Measurements from ENCODE around the gene WIPF3.

The WIPF3 gene

DNA sequence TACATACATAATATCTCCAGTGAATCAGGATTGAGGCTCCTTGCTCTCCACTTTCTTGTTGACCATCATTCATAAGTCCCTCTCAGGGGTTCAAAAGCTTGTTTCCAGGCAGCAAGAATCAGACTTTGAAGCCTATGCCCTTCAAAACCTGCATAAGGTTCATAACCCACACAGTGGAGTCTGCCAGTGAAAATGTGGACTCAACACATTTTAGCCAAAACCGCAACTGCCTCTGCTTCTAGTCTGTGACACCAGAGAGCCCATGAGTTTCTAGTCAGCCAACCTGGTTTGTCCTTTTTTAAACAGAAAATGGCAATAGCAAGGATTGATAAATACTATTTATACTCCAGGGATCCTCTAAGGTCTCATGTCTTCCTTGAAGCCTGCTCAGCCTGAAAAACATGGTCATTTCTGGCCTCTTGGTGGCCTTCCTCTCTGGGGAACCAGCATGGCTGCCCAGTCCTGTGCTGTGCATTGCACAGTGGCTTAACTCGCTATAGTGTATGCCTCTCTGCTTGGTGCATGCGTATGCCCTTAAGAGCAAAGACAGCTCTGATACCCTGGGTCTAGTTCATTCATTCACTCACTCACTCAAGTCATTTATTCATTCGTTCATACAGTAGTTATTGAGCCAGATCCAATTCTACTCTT, 67.5 kb downstream of the WIPF3 start:
- no peaks in the 10 kb centered on the region for H3K9me3 Mint-ChIP-seq (ENCODE audit: low read depth)
- H3K27me3 Mint-ChIP-seq, result peaks cover 2% of the 10 kb centered on the region
- peaks cover 2% of the 10 kb centered on the region for H3K4me1 Mint-ChIP-seq (ENCODE audit: low read depth)
- H3K36me3 Mint-ChIP-seq, result no peaks in the 10 kb centered on the region
- H3K4me3 Mint-ChIP-seq, result no peak overlapping the region
- H3K27ac Mint-ChIP-seq, result no peak overlapping the region

DNA sequence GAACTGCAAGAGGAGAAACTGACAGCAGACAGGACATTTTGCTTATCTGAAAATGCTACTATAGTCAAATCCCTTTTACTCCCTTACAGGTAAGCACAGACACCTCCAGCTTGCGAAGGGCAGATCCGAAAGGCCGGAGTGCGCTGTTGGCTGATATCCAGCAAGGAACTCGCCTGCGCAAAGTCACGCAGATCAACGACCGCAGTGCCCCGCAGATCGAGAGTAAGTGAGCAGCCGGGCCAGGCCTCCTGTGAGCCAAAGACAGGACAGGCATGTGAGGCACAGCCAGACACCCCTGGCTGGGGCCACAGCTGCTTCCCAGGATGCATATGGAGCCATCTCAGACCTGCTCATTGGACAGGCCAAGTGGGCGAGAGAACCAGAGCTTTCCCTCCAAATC, 69.4 kb downstream of the WIPF3 start:
- H3K27me3 Mint-ChIP-seq, result peaks cover 2% of the 10 kb centered on the region
- H3K4me3 Mint-ChIP-seq, result no peak overlapping the region
- peaks cover 2% of the 10 kb centered on the region for H3K4me1 Mint-ChIP-seq (ENCODE audit: low read depth)
- no peak overlapping the region for H3K27ac Mint-ChIP-seq
- no peaks in the 10 kb centered on the region for H3K36me3 Mint-ChIP-seq
- H3K9me3 Mint-ChIP-seq (ENCODE audit: low read depth), result no peaks in the 10 kb centered on the region

DNA sequence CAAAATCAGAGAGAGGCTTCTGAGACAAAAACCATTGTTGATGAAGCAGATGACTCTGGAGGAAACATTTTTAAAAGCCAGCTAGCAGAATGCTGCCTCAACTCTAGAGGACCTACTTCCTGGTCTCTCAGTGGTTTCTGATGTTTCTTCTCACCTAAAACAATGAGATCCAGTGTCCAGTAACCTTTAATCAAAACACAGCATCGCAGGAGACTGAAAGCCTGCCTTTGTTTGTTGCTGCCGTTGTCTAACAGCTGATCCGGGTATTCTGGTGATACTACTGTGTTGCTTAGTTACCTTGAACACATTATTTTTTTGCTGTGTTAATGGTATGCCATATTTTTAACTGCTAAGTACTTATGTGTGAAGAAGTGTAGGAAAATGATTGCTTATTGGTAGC, 70.9 kb downstream of the WIPF3 start:
- Mint-ChIP-seq H3K27ac (no peak overlapping the region), H3K36me3 (no peaks in the 10 kb centered on the region), H3K4me3 (no peak overlapping the region), H3K27me3 (peaks cover 1% of the 10 kb centered on the region), H3K4me1 (ENCODE audit: low read depth) (peaks cover 5% of the 10 kb centered on the region), H3K9me3 (ENCODE audit: low read depth) (no peaks in the 10 kb centered on the region)

DNA sequence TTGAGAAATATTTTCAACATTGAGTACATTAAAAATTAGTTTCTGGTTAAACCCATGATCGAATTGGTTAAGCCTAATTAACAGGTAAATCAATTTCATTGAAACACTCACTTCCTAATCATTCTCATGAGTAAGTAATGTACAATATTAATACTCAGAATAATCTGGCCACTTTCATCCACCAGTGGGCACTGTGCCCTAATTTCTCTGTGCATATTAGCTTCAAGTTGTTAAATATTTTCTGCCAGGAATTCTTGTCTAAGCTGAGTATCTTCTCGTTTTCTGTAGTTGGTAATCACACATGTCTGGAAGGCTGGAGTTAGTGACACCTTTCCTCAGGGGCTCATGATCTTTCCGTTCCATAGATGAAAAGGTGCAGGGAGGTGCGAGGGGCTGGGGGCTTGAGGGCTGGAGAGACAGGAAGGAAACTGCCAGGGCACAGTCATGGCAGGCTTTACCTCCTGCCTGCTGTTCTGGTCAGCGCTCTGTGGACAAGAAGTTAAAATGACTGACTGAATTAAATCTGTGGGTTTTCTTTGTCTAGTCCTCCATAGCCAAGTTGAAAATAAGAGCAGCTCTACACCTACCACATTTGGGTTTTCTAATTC, 71.9 kb downstream of the WIPF3 start:
- H3K27me3 Mint-ChIP-seq, result peaks cover 1% of the 10 kb centered on the region
- H3K36me3 Mint-ChIP-seq, result no peaks in the 10 kb centered on the region
- no peak overlapping the region for H3K27ac Mint-ChIP-seq
- peaks cover 15% of the 10 kb centered on the region for H3K4me1 Mint-ChIP-seq (ENCODE audit: low read depth)
- no peaks in the 10 kb centered on the region for H3K9me3 Mint-ChIP-seq (ENCODE audit: low read depth)
- H3K4me3 Mint-ChIP-seq, result no peak overlapping the region

DNA sequence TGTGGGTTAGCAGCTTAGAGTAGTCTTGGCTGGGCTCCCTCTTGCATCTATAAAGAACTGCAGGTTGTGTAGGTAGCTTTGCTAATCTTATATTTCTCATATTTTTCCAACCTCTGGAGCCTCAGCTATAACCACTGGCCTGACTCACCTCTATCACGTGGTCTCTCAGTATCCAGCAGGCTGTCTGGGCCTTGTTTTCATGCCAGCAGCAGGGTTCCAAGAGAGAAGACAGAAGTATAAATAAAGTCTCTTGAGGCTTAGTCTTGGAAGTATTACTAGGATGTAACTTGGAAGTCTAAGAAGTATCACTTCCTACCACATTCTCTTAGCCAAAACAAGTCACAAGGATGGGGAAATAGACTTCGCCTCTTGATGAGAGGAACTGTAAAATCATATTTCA, 73.3 kb downstream of the WIPF3 start:
- no peak overlapping the region for H3K4me3 Mint-ChIP-seq
- no peak overlapping the region for H3K27ac Mint-ChIP-seq
- peaks cover 18% of the 10 kb centered on the region for H3K4me1 Mint-ChIP-seq (ENCODE audit: low read depth)
- H3K27me3 Mint-ChIP-seq, result peaks cover 3% of the 10 kb centered on the region
- H3K36me3 Mint-ChIP-seq, result no peaks in the 10 kb centered on the region
- H3K9me3 Mint-ChIP-seq (ENCODE audit: low read depth), result no peaks in the 10 kb centered on the region

DNA sequence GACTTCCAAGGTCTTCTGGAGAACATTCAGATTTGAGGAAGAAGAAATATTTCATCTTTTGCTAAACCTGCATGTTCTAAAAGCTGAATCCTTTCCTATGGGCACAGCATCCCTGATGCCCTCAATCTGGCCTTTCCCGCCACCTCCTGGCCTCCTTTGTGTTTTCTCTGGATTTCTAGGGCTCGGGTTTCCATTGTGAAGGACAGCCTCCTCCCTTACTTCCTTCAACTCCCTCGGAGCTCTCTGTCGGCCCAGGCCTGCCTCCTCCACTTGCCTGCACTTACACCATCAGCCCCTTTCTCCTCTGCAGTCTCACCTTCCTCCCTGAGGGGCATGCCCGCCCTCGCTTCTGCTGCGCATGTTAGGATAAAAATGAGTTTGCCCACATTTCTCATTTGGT, 75.4 kb downstream of the WIPF3 start:
- H3K27ac Mint-ChIP-seq, result no peak overlapping the region
- no peaks in the 10 kb centered on the region for H3K9me3 Mint-ChIP-seq (ENCODE audit: low read depth)
- no peak overlapping the region for H3K4me3 Mint-ChIP-seq
- H3K4me1 Mint-ChIP-seq (ENCODE audit: low read depth), result peaks cover 18% of the 10 kb centered on the region
- H3K27me3 Mint-ChIP-seq, result peaks cover 4% of the 10 kb centered on the region
- no peaks in the 10 kb centered on the region for H3K36me3 Mint-ChIP-seq

DNA sequence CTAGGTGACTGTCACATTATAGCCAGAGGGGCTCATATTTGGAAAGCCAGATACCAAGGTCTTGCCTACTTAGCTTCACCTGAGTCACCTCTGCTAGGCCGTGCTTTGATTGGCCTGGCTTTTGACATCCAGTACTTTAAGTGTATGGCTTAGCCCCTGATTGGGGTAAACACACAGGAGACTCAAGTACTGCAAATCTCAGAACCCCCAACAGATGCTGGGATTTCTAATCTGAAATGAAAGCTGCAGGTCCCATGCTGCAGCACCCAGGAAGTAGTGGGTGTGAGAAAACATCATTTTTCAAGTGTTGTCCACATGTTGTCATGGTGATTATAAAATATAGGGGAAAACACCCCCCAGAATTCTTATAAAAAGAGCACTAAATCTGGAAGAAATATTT, 76.2 kb downstream of the WIPF3 start:
- H3K36me3 Mint-ChIP-seq, result no peaks in the 10 kb centered on the region
- peaks cover 18% of the 10 kb centered on the region for H3K4me1 Mint-ChIP-seq (ENCODE audit: low read depth)
- H3K27ac Mint-ChIP-seq, result no peak overlapping the region
- peak overlapping the region; percentile 60 for H3K4me3 Mint-ChIP-seq
- peaks cover 4% of the 10 kb centered on the region for H3K27me3 Mint-ChIP-seq
- H3K9me3 Mint-ChIP-seq (ENCODE audit: low read depth), result no peaks in the 10 kb centered on the region

DNA sequence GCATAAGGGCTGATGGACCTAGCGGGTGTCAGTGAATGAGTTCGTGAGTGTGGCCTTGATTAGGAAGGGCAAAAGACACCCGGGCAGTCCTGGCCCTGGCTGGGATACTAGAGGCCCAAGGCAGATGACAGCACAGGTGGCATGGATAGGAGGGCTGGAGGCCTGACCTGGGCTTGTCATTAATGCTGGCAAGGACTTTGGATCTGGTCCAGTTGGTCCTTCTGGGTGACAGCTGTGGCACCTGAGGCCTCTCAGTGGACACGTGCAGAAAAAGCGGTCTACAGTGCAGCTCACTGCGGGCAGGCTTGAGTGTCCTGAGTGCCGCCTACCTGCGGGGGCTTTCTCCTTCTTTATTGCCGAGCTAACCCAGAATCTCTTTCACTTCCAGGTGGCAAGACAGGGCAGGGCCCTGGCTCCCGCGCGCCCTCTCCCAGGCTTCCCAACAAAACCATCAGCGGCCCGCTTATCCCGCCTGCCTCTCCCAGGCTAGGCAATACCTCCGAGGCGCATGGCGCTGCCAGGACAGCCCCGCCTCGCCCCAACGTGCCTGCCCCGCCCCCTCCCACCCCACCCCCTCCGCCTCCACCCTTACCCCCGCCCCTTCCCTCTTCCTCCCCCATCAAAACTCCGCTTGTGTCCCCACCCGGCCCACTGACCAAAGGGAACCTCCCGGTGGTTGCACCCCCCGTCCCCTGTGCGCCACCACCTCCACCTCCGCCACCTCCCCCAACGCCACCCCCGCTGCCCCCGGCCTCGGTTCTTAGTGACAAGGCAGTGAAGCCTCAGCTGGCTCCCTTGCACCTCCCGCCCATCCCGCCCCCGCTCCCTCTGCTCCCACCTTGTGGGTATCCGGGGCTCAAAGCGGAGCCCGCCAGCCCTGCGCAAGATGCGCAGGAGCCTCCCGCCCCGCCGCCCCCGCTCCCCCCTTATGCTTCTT, 77.4 kb downstream of the WIPF3 start:
- Mint-ChIP-seq H3K27me3 (peaks cover 4% of the 10 kb centered on the region), H3K9me3 (ENCODE audit: low read depth) (no peaks in the 10 kb centered on the region), H3K4me3 (peak overlapping the region; percentile 60), H3K36me3 (no peaks in the 10 kb centered on the region), H3K4me1 (ENCODE audit: low read depth) (peaks cover 16% of the 10 kb centered on the region), H3K27ac (no peak overlapping the region)

DNA sequence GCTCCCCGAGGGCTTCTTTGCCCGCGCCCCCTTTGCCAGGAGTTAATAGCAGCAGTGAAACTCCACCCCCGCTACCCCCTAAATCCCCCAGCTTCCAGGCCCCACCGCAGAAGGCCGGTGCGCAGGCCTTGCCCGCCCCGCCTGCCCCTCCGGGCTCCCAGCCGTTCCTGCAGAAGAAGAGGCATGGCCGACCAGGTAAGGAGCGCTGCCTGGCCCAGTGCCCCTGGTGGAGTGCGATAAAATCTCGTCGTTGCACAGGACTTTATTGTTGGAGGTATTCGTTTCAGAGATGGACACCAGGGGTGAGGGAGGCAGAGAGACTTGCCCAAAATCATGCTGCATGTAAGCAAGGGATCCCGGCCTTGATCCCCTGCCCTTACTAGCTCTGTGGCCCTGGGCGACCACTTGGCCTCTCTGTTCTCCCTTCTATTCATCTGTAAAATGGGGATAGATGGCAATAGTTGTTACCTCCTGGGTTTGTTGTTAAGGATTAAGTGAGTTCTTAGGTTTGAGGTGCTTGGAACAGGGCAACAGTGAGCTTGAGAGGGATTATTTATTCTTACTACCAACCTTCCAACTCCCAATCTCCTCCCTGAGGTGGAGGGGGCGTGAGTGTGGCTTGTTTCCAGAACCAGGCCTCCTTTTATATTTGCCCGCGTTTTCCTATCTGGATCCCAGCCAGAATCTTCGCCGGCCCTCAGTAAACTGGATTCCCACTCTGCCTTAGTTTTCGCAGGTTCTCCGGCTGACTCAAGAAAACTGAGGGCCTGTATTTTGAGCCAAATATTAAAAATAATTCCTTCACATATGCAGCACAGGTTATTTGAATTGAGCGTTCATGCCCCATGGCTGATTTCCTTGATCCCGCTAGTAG, 78.3 kb downstream of the WIPF3 start:
- Mint-ChIP-seq H3K4me3 (peak overlapping the region; percentile 71), H3K27ac (no peak overlapping the region), H3K27me3 (peaks cover 4% of the 10 kb centered on the region), H3K4me1 (ENCODE audit: low read depth) (peaks cover 16% of the 10 kb centered on the region), H3K9me3 (ENCODE audit: low read depth) (no peaks in the 10 kb centered on the region), H3K36me3 (no peaks in the 10 kb centered on the region)

DNA sequence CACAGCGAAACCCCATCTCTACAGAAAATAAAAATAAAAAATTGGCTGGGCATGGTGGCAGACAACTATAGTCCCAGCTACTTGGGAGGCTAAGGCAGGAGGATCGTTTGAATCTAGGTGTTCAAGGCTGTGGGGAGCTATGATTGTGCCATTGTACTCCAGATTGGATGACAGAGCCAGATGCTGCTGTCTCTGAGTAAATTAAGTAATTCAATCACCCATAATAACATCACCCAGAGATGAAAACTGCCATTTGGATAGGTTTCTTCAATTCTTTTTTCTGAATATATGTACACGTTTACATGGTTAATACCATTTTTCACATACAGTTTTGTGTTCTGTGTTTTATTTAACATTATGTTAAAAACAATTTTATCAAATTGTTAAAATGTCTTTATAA, 79.3 kb downstream of the WIPF3 start:
- Mint-ChIP-seq H3K9me3 (ENCODE audit: low read depth) (no peaks in the 10 kb centered on the region), H3K27me3 (peaks cover 4% of the 10 kb centered on the region), H3K27ac (no peak overlapping the region), H3K36me3 (no peaks in the 10 kb centered on the region), H3K4me1 (ENCODE audit: low read depth) (peaks cover 16% of the 10 kb centered on the region), H3K4me3 (no peak overlapping the region)

DNA sequence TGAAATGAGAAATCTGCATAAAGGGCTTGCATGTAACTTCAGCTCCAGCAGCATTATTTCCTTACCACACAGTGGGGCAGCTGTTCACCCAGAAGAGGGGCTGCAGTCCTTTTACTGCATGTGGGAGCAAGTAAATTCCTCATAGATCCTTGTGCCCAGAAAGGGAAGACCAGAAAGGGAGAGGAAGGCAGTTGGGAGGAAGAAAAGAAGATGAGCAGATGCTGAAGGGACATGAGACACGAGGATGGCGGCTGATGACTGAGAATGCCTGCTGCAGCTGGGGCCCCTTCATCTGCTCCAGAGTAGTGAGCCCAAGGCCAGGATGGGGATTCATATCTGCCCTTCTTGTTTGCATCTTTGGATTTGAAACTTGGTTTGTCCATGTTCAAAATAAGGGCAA, 80.5 kb downstream of the WIPF3 start:
- no peaks in the 10 kb centered on the region for H3K9me3 Mint-ChIP-seq (ENCODE audit: low read depth)

DNA sequence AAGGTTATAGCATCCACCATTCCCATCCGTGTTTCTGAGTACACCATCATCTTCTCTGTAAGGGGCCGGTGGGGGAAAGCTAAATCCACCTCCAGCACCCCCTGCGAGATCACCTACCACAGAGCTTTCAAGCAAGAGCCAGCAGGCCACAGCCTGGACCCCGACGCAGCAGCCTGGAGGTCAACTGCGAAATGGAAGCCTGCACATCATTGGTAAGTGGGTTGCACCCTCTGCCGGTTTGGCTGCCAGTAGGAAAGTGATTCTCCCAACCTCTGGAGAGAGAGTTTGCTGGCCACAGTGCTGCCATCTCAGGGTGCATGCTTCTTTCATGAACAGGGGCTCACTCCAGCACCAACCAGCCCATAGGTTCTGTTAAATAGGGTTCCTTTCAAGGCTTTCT, 81.7 kb downstream of the WIPF3 start:
- Mint-ChIP-seq H3K9me3 (ENCODE audit: low read depth) (no peaks in the 10 kb centered on the region), H3K27ac (no peak overlapping the region), H3K27me3 (peaks cover 3% of the 10 kb centered on the region), H3K4me3 (no peak overlapping the region), H3K36me3 (no peaks in the 10 kb centered on the region), H3K4me1 (ENCODE audit: low read depth) (peaks cover 5% of the 10 kb centered on the region)

More for the DNA sequence above, 80.5 kb downstream of the WIPF3 start:
- Mint-ChIP-seq H3K27me3 (peaks cover 3% of the 10 kb centered on the region), H3K4me1 (ENCODE audit: low read depth) (peaks cover 15% of the 10 kb centered on the region), H3K27ac (no peak overlapping the region), H3K36me3 (no peaks in the 10 kb centered on the region), H3K4me3 (no peak overlapping the region)

DNA sequence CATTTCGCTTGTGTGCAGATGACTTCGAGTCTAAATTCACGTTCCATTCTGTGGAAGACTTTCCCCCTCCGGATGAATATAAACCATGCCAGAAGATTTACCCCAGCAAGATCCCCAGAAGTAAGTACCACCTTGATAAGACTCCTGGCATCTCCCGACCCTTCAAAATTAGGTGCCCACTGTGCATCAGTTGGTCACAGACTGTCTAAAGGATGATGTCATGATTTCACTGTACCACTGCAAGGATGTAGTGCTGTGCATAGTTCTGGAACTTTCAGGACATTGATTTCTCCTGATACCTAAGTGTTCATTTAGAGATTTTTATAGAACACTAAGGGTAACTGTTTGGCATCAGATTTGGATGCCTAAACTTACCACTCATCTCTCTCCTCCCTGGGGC, 83.0 kb downstream of the WIPF3 start:
- Mint-ChIP-seq H3K9me3 (ENCODE audit: low read depth) (no peaks in the 10 kb centered on the region), H3K4me1 (ENCODE audit: low read depth) (no peaks in the 10 kb centered on the region), H3K27me3 (peaks cover 3% of the 10 kb centered on the region), H3K27ac (no peak overlapping the region), H3K4me3 (no peak overlapping the region), H3K36me3 (no peaks in the 10 kb centered on the region)

DNA sequence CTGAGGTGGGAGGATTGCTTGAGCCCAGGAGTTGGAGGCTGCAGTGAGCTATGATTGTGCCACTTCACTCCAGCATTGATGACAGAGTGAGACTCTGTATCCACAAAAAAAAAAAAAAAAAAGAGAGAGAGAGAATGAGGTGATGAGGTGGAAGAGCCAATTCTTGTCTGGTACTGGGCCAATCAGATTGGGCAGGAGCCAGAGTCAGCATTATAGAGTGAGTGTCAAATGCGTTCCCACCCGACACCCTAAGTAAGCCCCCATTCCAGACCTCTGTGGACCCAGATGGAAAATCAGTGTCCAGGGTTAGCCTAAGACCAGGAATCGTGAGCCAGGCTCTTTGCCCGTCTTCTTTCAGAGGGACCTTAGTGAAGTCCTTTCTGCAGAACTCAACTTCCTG, 83.9 kb downstream of the WIPF3 start:
- Mint-ChIP-seq H3K36me3 (no peaks in the 10 kb centered on the region), H3K27ac (no peak overlapping the region), H3K4me1 (ENCODE audit: low read depth) (no peaks in the 10 kb centered on the region), H3K9me3 (ENCODE audit: low read depth) (no peaks in the 10 kb centered on the region), H3K27me3 (no peaks in the 10 kb centered on the region), H3K4me3 (no peak overlapping the region)
